Posterior cingulate gyrus (tissue), 11 donors: ENCODE measurements around the gene ZIC2.

ENCODE experiments used
- DNase-seq, 10 donors: peaks; one replicate each; pipeline versions ENCODE4 v3.0.0 to v3.0.0-alpha.2; 2020 to 2021; ENCODE audit warnings: mixed read lengths in 3 of 10
- intact Hi-C: fragments of 100-400 bp; cut with DNase I; formaldehyde crosslinking; loops from one replicate; pipeline ENCODE4 v1.15.1; 2023

ZIC2 gene

DNA sequence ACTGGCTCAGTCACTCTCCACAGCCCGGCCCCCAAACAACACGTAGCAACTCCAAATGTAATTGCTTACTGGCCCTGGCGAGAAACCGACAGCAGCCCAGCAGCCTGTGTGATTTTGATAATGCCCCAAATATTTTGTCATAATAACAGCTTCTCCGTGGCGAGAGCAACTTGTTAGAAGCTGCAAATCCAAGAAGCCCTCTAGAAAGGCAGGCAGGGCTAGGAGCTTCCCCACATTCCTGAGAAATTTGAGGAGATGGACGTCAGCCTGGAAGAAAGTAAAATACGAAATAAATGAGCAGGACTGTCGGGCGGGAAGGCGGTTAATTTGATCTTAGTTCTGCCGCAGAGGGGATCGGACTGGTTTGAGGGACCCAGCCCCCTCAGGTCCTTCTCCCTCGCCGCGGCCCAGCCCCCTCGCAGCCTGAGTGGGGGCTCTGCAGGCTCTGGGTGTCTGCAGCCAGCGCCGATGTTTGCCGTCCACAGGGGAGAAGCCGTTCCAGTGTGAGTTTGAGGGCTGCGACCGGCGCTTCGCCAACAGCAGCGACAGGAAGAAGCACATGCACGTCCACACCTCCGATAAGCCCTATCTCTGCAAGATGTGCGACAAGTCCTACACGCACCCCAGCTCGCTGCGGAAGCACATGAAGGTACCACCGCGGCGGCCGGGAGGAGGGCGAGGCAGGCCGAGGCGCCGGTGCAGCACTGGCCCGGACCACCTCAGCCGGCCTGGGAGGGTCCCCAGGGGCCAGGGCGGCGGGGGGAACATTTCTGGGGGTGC, 3.1 kb downstream of the ZIC2 start:
- intact Hi-C loops: no loop called here
- peak in 1 of 10 donors; percentile 70 for DNase-seq

DNA sequence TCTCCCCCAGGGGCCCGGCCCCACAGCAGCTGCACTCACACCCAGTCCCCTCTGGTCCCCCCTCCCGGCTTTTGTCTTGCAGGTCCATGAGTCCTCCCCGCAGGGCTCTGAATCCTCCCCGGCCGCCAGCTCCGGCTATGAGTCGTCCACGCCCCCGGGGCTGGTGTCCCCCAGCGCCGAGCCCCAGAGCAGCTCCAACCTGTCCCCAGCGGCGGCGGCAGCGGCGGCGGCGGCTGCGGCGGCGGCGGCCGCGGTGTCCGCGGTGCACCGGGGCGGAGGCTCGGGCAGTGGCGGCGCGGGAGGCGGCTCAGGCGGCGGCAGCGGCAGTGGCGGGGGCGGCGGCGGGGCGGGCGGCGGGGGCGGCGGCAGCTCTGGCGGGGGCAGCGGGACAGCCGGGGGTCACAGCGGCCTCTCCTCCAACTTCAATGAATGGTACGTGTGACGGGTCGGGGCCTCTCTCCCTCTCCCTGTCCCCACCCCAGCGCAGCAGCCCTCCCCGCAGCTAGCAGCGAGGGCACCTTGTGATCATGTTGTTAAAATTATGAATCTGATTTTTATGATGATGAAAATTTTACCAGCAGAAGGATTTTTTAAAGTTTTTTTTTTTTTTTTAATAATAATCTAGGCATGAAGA, 3.8 kb downstream of the ZIC2 start:
- DNase-seq: peak in 1 of 10 donors; percentile 66
- intact Hi-C loops: no loop called here

DNA sequence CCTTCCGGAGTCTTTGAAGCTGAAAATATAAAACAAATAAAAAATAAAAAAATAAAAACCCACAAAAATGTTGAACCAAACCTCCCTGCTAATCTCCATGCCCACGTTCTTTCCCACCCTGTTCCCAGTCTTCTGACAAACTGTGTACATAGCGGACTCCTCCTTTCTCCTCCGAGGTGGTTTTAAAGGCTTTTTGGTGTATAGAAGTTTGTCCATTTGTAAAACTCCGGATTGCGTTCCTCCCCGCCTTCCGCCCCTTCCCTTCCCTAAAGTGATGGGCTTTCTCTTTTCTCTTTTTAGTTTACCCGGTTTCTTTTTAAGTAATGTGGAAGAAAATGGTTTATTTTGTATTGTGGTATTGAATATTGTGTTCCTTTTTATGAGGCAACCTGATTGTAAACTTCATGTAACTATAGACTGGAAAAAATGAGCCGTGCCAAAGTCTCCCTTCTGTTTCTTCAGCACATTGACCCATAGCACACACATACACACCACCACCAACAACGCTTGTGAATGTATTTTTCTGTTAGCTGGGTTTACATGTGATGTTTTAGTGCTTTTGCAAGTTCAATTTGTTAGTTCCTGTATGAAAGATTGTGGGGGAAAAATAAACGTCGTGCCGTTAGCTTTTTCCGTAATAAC, 4.4 kb downstream of the ZIC2 start:
- intact Hi-C loops: no loop called here
- no peak for DNase-seq

- intact Hi-C loops: no loop called here
- no peak for DNase-seq
Observed at GRCh38 chr13:99986741-99987140, 5.2 kb downstream of the ZIC2 start.

GRCh38 chr13:99987154-99988019, 5.8 kb downstream of the ZIC2 start:
- no peak for DNase-seq
- intact Hi-C loops: no loop called here

DNA sequence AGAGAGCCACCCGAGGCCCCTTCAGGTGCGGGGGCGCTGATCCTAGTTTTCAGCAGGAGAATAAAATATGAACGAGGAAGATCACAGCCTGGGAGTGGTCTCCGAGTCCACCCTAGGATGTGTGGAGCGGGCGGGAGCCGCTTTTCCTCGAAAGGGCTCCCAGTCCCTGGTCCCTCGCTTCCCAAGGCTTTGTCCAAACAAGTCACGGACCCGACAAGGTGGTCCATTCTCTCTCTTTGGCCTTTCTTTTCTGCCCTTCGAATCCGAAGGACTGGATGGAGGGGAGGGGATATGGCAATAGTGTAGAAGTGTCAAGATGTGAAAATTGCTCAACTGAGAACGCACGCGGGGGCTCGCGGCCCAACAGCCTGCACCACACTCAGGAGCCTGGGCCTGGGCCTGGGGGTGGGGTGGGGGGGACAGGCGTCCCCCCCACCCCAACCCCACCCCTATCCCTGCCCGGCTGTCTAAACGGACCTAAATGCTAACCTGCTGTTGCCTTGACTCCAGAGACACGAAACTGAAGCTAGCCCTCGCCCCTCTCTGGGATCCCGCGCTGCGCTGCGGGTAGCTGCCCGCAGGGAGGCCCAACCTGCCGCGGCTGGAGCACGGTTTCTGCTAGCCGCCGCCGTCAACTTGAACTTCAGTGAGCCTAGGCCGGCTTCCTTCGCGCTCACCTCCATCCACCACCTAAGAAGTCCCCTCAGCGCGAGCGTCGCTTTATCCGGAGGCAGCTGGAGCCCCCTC, 7.1 kb downstream of the ZIC2 start:
- intact Hi-C loops: no loop called here
- DNase-seq: no peak

GRCh38 chr13:99989276-99990125, 7.9 kb downstream of the ZIC2 start:
- peak in 1 of 10 donors; percentile 70 for DNase-seq
- intact Hi-C loops: no loop called here

DNA sequence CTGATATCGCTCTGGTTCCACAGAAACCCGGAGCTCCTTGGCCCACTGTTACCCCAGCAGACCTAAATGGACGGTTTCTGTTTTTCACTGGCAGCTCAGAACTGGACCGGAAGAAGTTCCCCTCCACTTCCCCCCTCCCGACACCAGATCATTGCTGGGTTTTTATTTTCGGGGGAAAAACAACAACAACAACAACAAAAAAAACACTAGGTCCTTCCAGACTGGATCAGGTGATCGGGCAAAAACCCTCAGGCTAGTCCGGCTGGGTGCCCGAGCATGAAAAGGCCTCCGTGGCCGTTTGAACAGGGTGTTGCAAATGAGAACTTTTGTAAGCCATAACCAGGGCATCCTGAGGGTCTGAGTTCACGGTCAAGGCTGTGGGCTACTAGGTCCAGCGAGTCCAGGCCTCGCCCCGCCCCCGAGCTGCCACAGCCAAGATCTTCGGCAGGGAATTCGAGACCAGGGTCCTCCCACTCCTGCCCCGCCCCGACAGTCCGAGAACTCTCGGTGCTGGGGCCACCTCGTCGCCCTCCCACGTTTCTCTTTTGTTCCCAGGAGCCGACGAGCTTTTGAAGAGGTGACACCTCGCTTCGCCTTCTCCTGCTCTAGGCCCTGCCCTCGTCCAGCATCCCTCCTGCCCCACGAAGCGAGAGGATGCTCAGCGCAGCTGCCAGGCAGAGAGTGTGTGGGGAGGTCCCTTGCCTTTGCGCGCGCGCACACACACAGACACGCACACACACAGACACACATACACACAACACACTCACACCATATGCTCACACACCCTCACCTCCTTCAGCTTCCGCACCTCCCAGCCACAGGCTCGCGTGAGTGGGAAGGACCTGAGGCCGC, 8.8 kb downstream of the ZIC2 start:
- DNase-seq: peak in 2 of 10 donors; percentile 16 to 81

GRCh38 chr13:99991013-99991827, 9.6 kb downstream of the ZIC2 start:
- DNase-seq: peak in 1 of 10 donors; percentile 78
- intact Hi-C loops: no loop called here

More for the DNA sequence above, 8.8 kb downstream of the ZIC2 start:
- intact Hi-C loops: no loop called here

DNA sequence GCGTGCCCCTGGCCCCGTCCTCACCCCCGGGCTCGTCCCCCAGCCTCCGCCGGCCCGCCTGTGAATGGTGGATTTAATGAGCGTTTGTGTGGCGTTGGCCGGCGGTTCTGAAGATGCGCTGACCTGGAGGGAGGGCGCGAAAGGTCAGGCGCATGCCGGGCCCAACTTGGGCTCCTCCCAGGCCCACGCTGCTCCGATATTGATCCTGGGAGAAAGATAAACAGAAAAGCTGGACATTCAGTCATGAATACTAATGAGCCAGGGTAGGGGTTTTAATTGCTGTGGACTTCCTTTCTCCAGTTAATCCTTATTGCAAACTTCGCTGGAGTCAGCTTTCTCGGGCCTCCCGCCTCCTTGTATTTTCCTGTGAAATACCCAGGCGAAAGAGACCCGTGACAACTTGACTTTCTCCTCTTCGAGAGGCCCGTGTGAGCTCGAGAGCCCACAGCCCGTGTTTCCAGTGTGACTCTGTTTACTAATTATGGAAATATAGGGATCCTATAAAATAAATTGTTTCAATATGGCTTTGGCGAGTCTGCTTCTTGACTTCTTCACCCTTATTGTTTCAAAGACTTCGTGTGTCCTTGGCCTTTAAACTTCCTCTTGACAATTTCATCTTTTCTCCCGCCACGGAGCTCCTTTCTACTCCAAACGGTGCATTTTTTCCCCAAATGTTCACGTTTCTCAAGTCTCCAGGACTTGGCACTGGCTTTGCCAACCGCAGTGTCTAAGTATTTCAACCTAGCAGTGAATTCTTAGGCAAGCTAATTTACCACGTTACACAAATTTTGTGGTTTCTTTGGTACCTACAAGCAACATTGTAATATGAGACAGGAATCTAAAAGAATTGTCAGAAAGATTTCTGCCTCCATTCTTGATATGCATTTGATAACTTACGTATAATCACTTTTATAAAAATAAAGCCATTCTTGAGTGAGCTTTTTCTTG, 10.5 kb downstream of the ZIC2 start:
- intact Hi-C loops: no loop called here
- peak in 1 of 10 donors; percentile 11 for DNase-seq

DNA sequence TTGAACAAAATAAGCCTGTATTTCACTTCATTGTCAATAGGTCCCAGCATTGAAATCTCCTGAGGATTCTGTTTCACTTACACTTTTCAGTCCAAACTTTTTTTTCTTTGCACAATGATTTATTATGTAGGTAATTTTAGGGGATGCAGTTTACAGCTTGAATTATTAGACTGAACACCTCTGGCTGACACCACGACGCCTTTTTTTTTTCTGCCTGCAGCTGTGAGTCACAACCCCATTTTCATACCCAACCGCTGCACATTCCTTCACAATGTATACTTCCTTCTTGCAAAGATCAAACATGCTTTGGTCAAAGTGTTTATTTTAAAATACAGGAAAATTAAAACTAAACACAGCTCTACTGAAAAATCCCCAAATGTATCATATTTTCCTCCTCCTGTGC, 11.4 kb downstream of the ZIC2 start:
- intact Hi-C loops: no loop called here
- DNase-seq: no peak

- intact Hi-C loops: no loop called here
- DNase-seq: no peak
Observed at GRCh38 chr13:99993660-99994637, 12.4 kb downstream of the ZIC2 start.

DNA sequence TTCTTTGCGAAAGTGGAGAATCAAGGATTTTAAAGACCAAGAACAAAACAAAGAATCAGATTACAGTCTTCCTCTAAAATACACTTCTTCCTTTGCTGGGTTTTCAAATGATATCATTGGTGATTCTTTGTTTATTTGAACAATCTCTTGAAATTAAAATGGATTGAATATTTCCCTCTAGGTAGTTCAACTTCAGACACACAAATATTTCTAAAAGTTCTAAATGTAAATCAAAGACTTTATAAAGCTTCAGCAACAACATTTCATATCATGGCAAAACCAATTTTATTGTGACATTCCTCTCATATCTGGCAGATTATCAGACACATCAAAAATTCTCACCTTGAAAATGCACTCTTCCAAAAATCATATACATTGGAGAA, 13.0 kb downstream of the ZIC2 start:
- no peak for DNase-seq
- intact Hi-C loops: no loop called here

DNA sequence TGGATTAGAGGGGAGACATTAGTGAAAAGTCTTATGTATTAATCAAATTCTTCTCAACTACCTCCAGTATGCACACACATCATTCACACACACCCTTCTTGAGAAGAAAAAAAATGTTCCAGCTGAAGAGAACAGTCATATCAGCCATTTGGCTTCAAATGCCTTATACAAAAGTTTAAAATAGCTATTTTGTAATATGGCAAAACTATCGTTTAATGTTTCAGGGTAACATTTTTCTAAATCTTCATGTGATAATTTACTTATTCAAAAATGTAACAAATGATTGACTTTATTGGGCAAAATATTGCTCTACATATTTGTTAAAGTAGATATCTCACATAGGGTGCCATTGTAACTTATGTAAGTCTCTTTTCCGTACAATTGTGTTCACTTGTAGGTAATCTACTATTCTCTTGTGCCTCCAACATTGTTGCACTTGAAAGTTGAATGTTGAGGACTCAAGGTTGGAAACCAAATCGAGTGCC, 13.6 kb downstream of the ZIC2 start:
- no peak for DNase-seq
- intact Hi-C loops: no loop called here
